NCI-H1105 (cell line): ENCODE data around the gene MRPL14.

Experiments
- DNase-seq: peaks from one replicate; lab custom pipeline; 2025; lab: John Stamatoyannopoulos, UW

Gene MRPL14

DNA sequence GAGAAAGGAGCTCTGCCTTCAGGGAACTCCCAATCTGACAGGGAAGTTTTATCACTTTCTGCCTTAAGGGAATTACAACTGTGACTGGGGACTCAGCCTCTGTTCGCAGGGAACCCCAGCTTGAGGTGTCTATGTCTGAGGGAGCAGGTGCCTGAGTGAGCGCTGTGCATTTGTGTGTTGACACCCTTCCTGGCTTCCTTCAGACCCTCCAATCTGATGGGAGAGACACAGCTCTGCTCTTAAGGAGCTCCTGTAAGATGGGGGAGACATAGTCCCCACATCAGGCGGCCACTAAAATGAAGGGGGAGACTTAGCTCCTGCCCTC is 62.3 kb downstream of the MRPL14 start:
- DNase-seq: no peak

DNA sequence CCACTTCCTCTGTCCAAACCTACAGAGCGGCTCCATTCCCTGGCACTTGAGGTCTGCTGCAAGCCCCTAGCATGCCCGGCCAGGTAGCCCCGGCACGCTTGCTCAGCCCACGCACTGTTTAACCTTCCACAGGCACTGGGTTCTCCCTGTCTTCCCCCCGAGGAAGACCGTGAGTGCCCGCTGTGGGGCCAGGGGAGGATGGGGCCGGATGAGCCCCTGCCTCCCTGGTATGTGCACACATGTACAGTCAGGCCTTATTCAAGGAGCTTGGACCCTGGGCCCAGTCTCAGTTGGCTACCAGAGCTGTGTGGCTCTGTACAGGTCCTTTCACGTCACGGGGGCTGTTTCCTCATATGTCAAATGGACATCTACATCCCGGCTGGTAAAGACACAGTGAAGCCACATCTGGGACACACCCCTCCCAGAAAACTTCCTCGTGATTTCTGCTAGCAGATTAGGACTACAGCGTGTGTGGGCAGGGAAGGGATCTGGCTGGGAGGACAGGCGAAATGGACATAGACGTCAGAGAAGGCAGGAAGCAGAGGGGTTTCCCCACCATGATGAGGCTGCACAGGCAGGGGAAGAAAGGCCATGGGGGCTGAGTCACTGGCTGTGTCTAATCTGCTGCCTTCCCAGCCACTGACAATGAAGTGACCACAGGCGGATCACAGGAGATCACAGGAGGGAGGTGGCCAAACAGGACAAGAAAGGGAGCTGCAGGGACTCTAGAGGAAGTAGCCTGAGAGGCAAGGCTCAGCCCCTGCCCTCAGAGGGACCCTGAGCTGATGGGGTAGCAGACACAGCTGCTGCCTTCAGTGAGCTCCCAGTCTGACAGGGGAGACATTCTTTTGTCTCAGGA is 62.9 kb downstream of the MRPL14 start:
- DNase-seq: no peak

DNA sequence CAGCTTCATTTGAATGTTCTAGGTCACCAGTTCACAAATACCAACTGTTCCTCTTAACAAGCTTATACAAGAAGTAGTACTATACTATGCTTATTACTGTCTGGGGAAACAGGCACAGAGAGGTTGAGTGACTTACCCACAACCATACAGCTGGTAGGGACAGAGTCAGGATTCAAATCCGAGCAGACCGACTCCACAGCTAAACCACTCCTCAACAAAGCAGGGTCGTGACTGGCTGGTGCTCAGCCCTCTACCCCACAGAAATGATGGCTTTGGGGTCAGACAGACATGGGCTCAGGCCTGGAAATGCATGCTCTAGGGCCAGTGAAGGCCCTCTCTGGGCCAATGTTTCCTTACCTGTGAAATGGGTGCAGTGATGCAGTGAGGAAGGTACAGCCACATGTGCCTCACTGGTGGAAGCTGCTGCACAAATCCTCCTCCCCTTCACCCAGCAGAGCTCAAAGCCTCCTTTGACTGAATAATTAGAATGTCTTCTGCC is 63.6 kb downstream of the MRPL14 start:
- DNase-seq: no peak
